Activated T-helper 17 cell treated with anti-CD3 and anti-CD28 coated beads, Interleukin-2, amount 50 U/mL, for 72 hours (primary cell): ENCODE results near the gene SCP2D1. TPM values are rescaled to one million over a fixed set of nuclear protein-coding genes. Genes with fewer than 3 reads are reported as not detected.

ENCODE experiments used
- ATAC-seq: fragments of 150-1000 bp; cut with Tn5 transposase; replicated peaks from 2 replicates; pipeline ENCODE4 v1.10.0; 2021; ENCODE audit warnings: mild to moderate bottlenecking, moderate library complexity
- H3K27ac Mint-ChIP-seq: one replicate; pipeline ENCODE4 v1.8.0; 2022; ENCODE audit warnings: mixed read lengths
- H3K27me3 Mint-ChIP-seq: one replicate; pipeline ENCODE4 v1.8.0; 2022; ENCODE audit warnings: mixed read lengths
- H3K36me3 Mint-ChIP-seq: one replicate; pipeline ENCODE4 v1.8.0; 2022; ENCODE audit warnings: low read depth, mild to moderate bottlenecking, mixed read lengths
- H3K4me1 Mint-ChIP-seq: one replicate; pipeline ENCODE4 v1.8.0; 2022; ENCODE audit warnings: mixed read lengths
- H3K4me3 Mint-ChIP-seq: one replicate; pipeline ENCODE4 v1.8.0; 2022; ENCODE audit warnings: mild to moderate bottlenecking, mixed read lengths
- H3K9me3 Mint-ChIP-seq: one replicate; pipeline ENCODE4 v1.8.0; 2022; ENCODE audit warnings: mixed read lengths
- total RNA-seq, 2 donors: library from RNA; stranded (reverse); gene quantifications; one replicate each; pipeline ENCODE4 v1.2.3, GENCODE V29; 2022

The SCP2D1 gene
- total RNA-seq, 2 donors from 2014 or later, result not detected

- peaks cover 18% of the 10 kb centered on the region for H3K27me3 Mint-ChIP-seq
- ATAC-seq, result no peak
- H3K9me3 Mint-ChIP-seq, result peaks cover 6% of the 10 kb centered on the region
- H3K36me3 Mint-ChIP-seq, result no peaks in the 10 kb centered on the region
- H3K27ac Mint-ChIP-seq, result no peak overlapping the region
- H3K4me1 Mint-ChIP-seq, result peaks cover 5% of the 10 kb centered on the region
- H3K4me3 Mint-ChIP-seq, result peak overlapping the region; percentile 97
Measured at GRCh38 chr20:18795366-18795765, 18.2 kb upstream of the SCP2D1 start.

GRCh38 chr20:18796282-18796833 is 17.2 kb upstream of the SCP2D1 start:
- peak; percentile 78 for ATAC-seq
- no peak overlapping the region for H3K27ac Mint-ChIP-seq
- no peaks in the 10 kb centered on the region for H3K36me3 Mint-ChIP-seq
- H3K27me3 Mint-ChIP-seq, result peaks cover 12% of the 10 kb centered on the region
- H3K4me3 Mint-ChIP-seq, result peak overlapping the region; percentile 31
- peaks cover 6% of the 10 kb centered on the region for H3K9me3 Mint-ChIP-seq
- H3K4me1 Mint-ChIP-seq, result peaks cover 5% of the 10 kb centered on the region

GRCh38 chr20:18801516-18801915 is 12.1 kb upstream of the SCP2D1 start:
- H3K4me1 Mint-ChIP-seq, result no peaks in the 10 kb centered on the region
- ATAC-seq, result no peak

GRCh38 chr20:18802012-18802634 is 11.5 kb upstream of the SCP2D1 start:
- Mint-ChIP-seq H3K4me1 (no peaks in the 10 kb centered on the region), H3K4me3 (no peak overlapping the region), H3K27me3 (peaks cover 4% of the 10 kb centered on the region), H3K9me3 (no peaks in the 10 kb centered on the region), H3K36me3 (no peaks in the 10 kb centered on the region), H3K27ac (no peak overlapping the region)
- ATAC-seq, result no peak

More at GRCh38 chr20:18801516-18801915, 12.1 kb upstream of the SCP2D1 start:
- Mint-ChIP-seq H3K27ac (no peak overlapping the region), H3K4me3 (no peak overlapping the region), H3K27me3 (peaks cover 4% of the 10 kb centered on the region), H3K9me3 (peaks cover under 1% of the 10 kb centered on the region), H3K36me3 (no peaks in the 10 kb centered on the region)

GRCh38 chr20:18805881-18806280 is 7.7 kb upstream of the SCP2D1 start:
- Mint-ChIP-seq H3K4me1 (no peaks in the 10 kb centered on the region), H3K9me3 (no peaks in the 10 kb centered on the region), H3K36me3 (no peaks in the 10 kb centered on the region), H3K27me3 (no peaks in the 10 kb centered on the region), H3K4me3 (no peak overlapping the region), H3K27ac (no peak overlapping the region)
- no peak for ATAC-seq

- no peak for ATAC-seq
- H3K4me1 Mint-ChIP-seq, result no peaks in the 10 kb centered on the region
- peaks cover 3% of the 10 kb centered on the region for H3K27me3 Mint-ChIP-seq
- H3K9me3 Mint-ChIP-seq, result no peaks in the 10 kb centered on the region
- no peaks in the 10 kb centered on the region for H3K36me3 Mint-ChIP-seq
- H3K4me3 Mint-ChIP-seq, result no peak overlapping the region
- H3K27ac Mint-ChIP-seq, result no peak overlapping the region
Measured at GRCh38 chr20:18808712-18809111, 4.9 kb upstream of the SCP2D1 start.

- ATAC-seq, result no peak
- no peaks in the 10 kb centered on the region for H3K4me1 Mint-ChIP-seq
- peaks cover 3% of the 10 kb centered on the region for H3K27me3 Mint-ChIP-seq
- H3K9me3 Mint-ChIP-seq, result no peaks in the 10 kb centered on the region
- no peak overlapping the region for H3K27ac Mint-ChIP-seq
- H3K4me3 Mint-ChIP-seq, result no peak overlapping the region
- H3K36me3 Mint-ChIP-seq, result no peaks in the 10 kb centered on the region
Measured at GRCh38 chr20:18811186-18811585, 2.4 kb upstream of the SCP2D1 start.

- no peak overlapping the region for H3K27ac Mint-ChIP-seq
- H3K36me3 Mint-ChIP-seq, result no peaks in the 10 kb centered on the region
- no peak for ATAC-seq
- H3K9me3 Mint-ChIP-seq, result no peaks in the 10 kb centered on the region
- H3K4me1 Mint-ChIP-seq, result no peaks in the 10 kb centered on the region
- no peak overlapping the region for H3K4me3 Mint-ChIP-seq
- H3K27me3 Mint-ChIP-seq, result peaks cover 3% of the 10 kb centered on the region
Measured at GRCh38 chr20:18811904-18812303, 1.7 kb upstream of the SCP2D1 start.

GRCh38 chr20:18815194-18815942 is 1.8 kb downstream of the SCP2D1 start:
- H3K4me3 Mint-ChIP-seq, result no peak overlapping the region
- ATAC-seq, result no peak
- H3K27ac Mint-ChIP-seq, result no peak overlapping the region
- no peaks in the 10 kb centered on the region for H3K4me1 Mint-ChIP-seq
- peaks cover 4% of the 10 kb centered on the region for H3K27me3 Mint-ChIP-seq
- no peaks in the 10 kb centered on the region for H3K36me3 Mint-ChIP-seq
- no peaks in the 10 kb centered on the region for H3K9me3 Mint-ChIP-seq

GRCh38 chr20:18822832-18823231 is 9.2 kb downstream of the SCP2D1 start:
- Mint-ChIP-seq H3K36me3 (no peaks in the 10 kb centered on the region), H3K27ac (no peak overlapping the region), H3K4me1 (no peaks in the 10 kb centered on the region), H3K9me3 (no peaks in the 10 kb centered on the region), H3K4me3 (no peak overlapping the region), H3K27me3 (peaks cover 4% of the 10 kb centered on the region)
- ATAC-seq, result no peak

- Mint-ChIP-seq H3K36me3 (no peaks in the 10 kb centered on the region), H3K27me3 (peaks cover 9% of the 10 kb centered on the region), H3K4me3 (no peak overlapping the region), H3K9me3 (peaks cover 3% of the 10 kb centered on the region), H3K27ac (no peak overlapping the region), H3K4me1 (no peaks in the 10 kb centered on the region)
- no peak for ATAC-seq
Measured at GRCh38 chr20:18831830-18832499, 18.4 kb downstream of the SCP2D1 start.

GRCh38 chr20:18832546-18833200 is 19.1 kb downstream of the SCP2D1 start:
- Mint-ChIP-seq H3K4me3 (no peak overlapping the region), H3K27me3 (peaks cover 9% of the 10 kb centered on the region), H3K4me1 (no peaks in the 10 kb centered on the region), H3K9me3 (peaks cover 3% of the 10 kb centered on the region), H3K27ac (no peak overlapping the region), H3K36me3 (no peaks in the 10 kb centered on the region)
- no peak for ATAC-seq

GRCh38 chr20:18835466-18836256 is 22.1 kb downstream of the SCP2D1 start:
- H3K36me3 Mint-ChIP-seq, result no peaks in the 10 kb centered on the region
- ATAC-seq, result no peak
- H3K4me3 Mint-ChIP-seq, result no peak overlapping the region
- H3K27ac Mint-ChIP-seq, result no peak overlapping the region
- peaks cover 3% of the 10 kb centered on the region for H3K9me3 Mint-ChIP-seq
- H3K27me3 Mint-ChIP-seq, result peaks cover 9% of the 10 kb centered on the region
- no peaks in the 10 kb centered on the region for H3K4me1 Mint-ChIP-seq

GRCh38 chr20:18837718-18838117 is 24.1 kb downstream of the SCP2D1 start:
- H3K27ac Mint-ChIP-seq, result no peak overlapping the region
- H3K4me1 Mint-ChIP-seq, result no peaks in the 10 kb centered on the region
- no peak overlapping the region for H3K4me3 Mint-ChIP-seq
- H3K9me3 Mint-ChIP-seq, result peaks cover 3% of the 10 kb centered on the region
- ATAC-seq, result no peak
- H3K27me3 Mint-ChIP-seq, result peaks cover 7% of the 10 kb centered on the region
- no peaks in the 10 kb centered on the region for H3K36me3 Mint-ChIP-seq
